Mesenchymal stem cell (in vitro differentiated cells and primary cell): Measurements from ENCODE around the gene NDUFAF3.
A peak's percentile ranks its signal among the peaks of the same experiment; 100 is the strongest.

Source experiments
- DNase-seq: peaks from one replicate; pipeline ENCODE4 v3.0.0-alpha.2; 2013
- H2AFZ ChIP-seq: one replicate; pipeline ENCODE4 v1.6.1; 2013; ENCODE audit warnings: low read depth, mild to moderate bottlenecking, control low read depth, inconsistent platforms, low read length, moderate library complexity
- H2AK5ac ChIP-seq: 2 replicates; pipeline ENCODE4 v1.6.1; 2013; ENCODE audit warnings: low read length, moderate library complexity, mild to moderate bottlenecking, inconsistent platforms; ENCODE audit not compliant: severe bottlenecking
- H2BK120ac ChIP-seq: one replicate; pipeline ENCODE4 v1.6.1; 2013; ENCODE audit warnings: low read depth, mild to moderate bottlenecking, inconsistent platforms, low read length, moderate library complexity
- H2BK12ac ChIP-seq, 2 experiments: one replicate each; pipeline ENCODE4 v1.6.1; 2013; ENCODE audit warnings: inconsistent platforms in 2 of 2, low read length in 2 of 2, mild to moderate bottlenecking in 2 of 2, moderate library complexity in 2 of 2, control low read depth in 1 of 2
- H2BK15ac ChIP-seq: one replicate; pipeline ENCODE4 v1.6.1; 2013; ENCODE audit warnings: mild to moderate bottlenecking, low read depth, inconsistent platforms; ENCODE audit not compliant: poor library complexity, severe bottlenecking
- H2BK5ac ChIP-seq: 2 replicates; pipeline ENCODE4 v1.6.1; 2013; ENCODE audit warnings: low read depth, mild to moderate bottlenecking, low read length, control low read depth, inconsistent platforms; ENCODE audit not compliant: poor library complexity, severe bottlenecking
- H3K14ac ChIP-seq, 2 experiments: one replicate each; pipeline ENCODE4 v1.6.1; 2013; ENCODE audit warnings: inconsistent platforms in 2 of 2, low read length in 2 of 2, control low read depth in 1 of 2, mild to moderate bottlenecking in 1 of 2, moderate library complexity in 1 of 2
- H3K18ac ChIP-seq, 2 experiments: one replicate each; pipeline ENCODE4 v1.6.1; 2013; ENCODE audit warnings: inconsistent platforms in 2 of 2, low read length in 2 of 2, control low read depth in 1 of 2, low read depth in 1 of 2, mild to moderate bottlenecking in 1 of 2
- H3K23ac ChIP-seq, 2 experiments: one replicate each; pipeline ENCODE4 v1.6.1; 2013; ENCODE audit warnings: inconsistent platforms in 2 of 2, low read length in 2 of 2, mild to moderate bottlenecking in 2 of 2, moderate library complexity in 2 of 2, control low read depth in 1 of 2
- H3K27ac ChIP-seq: 2 replicates; pipeline ENCODE4 v1.5.1; 2013; ENCODE audit warnings: mild to moderate bottlenecking, moderate library complexity, low read length, control low read depth, inconsistent platforms; ENCODE audit not compliant: poor library complexity, severe bottlenecking
- H3K27me3 ChIP-seq, 2 experiments: 2 replicates each; pipeline versions ENCODE4 v1.6.1 to v1.7.0; 2013; ENCODE audit warnings: low read length in 2 of 2, mild to moderate bottlenecking in 2 of 2, moderate library complexity in 2 of 2, control low read depth in 1 of 2, inconsistent platforms in 1 of 2; ENCODE audit not compliant: control insufficient read depth in 1 of 2, insufficient read depth in 1 of 2
- H3K36me3 ChIP-seq, 2 experiments: 2 replicates each; pipeline versions ENCODE4 v1.6.1 to v1.7.0; 2013; ENCODE audit warnings: low read length in 2 of 2, control low read depth in 1 of 2, inconsistent platforms in 1 of 2, low read depth in 1 of 2, mild to moderate bottlenecking in 1 of 2; ENCODE audit not compliant: insufficient read depth in 2 of 2, control insufficient read depth in 1 of 2
- H3K4ac ChIP-seq, 2 experiments: one replicate each; pipeline ENCODE4 v1.6.1; 2013; ENCODE audit warnings: inconsistent platforms in 2 of 2, low read length in 2 of 2, mild to moderate bottlenecking in 2 of 2, moderate library complexity in 2 of 2, control low read depth in 1 of 2, low read depth in 1 of 2
- H3K4me1 ChIP-seq: 2 replicates; pipeline ENCODE4 v1.6.1; 2013; ENCODE audit warnings: low read depth, low read length, control low read depth; ENCODE audit not compliant: control insufficient read depth, insufficient read depth
- H3K4me2 ChIP-seq: 2 replicates; pipeline ENCODE4 v1.6.1; 2013; ENCODE audit warnings: low read length, mild to moderate bottlenecking, inconsistent platforms; ENCODE audit not compliant: poor library complexity, severe bottlenecking
- H3K4me3 ChIP-seq, 2 experiments: 2 replicates each; pipeline versions ENCODE4 v1.5.1 to v1.7.0; 2013; ENCODE audit warnings: low read length in 2 of 2, mild to moderate bottlenecking in 2 of 2, control low read depth in 1 of 2, low read depth in 1 of 2; ENCODE audit not compliant: insufficient read depth in 1 of 2
- H3K79me1 ChIP-seq: replicated peaks from 2 replicates; pipeline ENCODE4 v1.6.1; 2013; ENCODE audit warnings: mild to moderate bottlenecking, control low read depth, low read length, inconsistent platforms; ENCODE audit not compliant: poor library complexity, severe bottlenecking
- H3K9ac ChIP-seq: 2 replicates; pipeline ENCODE4 v1.7.0; 2013; ENCODE audit warnings: mild to moderate bottlenecking, low read length, moderate library complexity
- H3K9me3 ChIP-seq: 2 replicates; pipeline ENCODE4 v1.7.0; 2013; ENCODE audit warnings: mild to moderate bottlenecking, low read length; ENCODE audit not compliant: control insufficient read depth
- H4K8ac ChIP-seq: one replicate; pipeline ENCODE4 v1.6.1; 2013; ENCODE audit warnings: inconsistent platforms, mild to moderate bottlenecking, low read length, moderate library complexity
- H4K91ac ChIP-seq: one replicate; pipeline ENCODE4 v1.6.1; 2013; ENCODE audit warnings: mild to moderate bottlenecking, low read length, inconsistent platforms
- WGBS: methylation state at CpG from one replicate; pipeline ENCODE4 v1.1.7; 2013; ENCODE audit warnings: mixed read lengths; 5-methylcytosine and 5-hydroxymethylcytosine counted together

The NDUFAF3 gene

GRCh38 chr3:49053543-49053942, 31.6 kb downstream of the NDUFAF3 start:
- no peak overlapping the region for H3K23ac ChIP-seq
- H3K18ac ChIP-seq, result no peak overlapping the region
- H2BK15ac ChIP-seq, result no peak overlapping the region
- H2AFZ ChIP-seq, result no peak overlapping the region
- H2BK12ac ChIP-seq, result no peak overlapping the region
- peaks cover 45 to 63% of the 10 kb centered on the region in 2 experiments for H3K36me3 ChIP-seq
- no peak overlapping the region for H3K9ac ChIP-seq
- no peak overlapping the region for H3K4ac ChIP-seq
- DNase-seq, result no peak
- no peaks in the 10 kb centered on the region for H3K9me3 ChIP-seq
- H3K27me3 ChIP-seq, result no peaks in the 10 kb centered on the region
- peaks cover 37% of the 10 kb centered on the region for H3K79me1 ChIP-seq
- no peak overlapping the region for H4K8ac ChIP-seq
- H3K27ac ChIP-seq, result no peak overlapping the region
- H3K4me3 ChIP-seq, result no peak overlapping the region
- no peak overlapping the region for H2AK5ac ChIP-seq
- H3K14ac ChIP-seq, result no peak overlapping the region
- H4K91ac ChIP-seq, result no peak overlapping the region
- H3K4me1 ChIP-seq, result no peaks in the 10 kb centered on the region
- WGBS, result 100% methylated on average over 1 of the region's 1 CpG
- H3K4me2 ChIP-seq, result no peak overlapping the region
- H2BK120ac ChIP-seq, result no peak overlapping the region
- H2BK5ac ChIP-seq, result no peak overlapping the region

GRCh38 chr3:49054344-49054862, 32.5 kb downstream of the NDUFAF3 start:
- peak; percentile 26 for DNase-seq
- peaks cover 35% of the 10 kb centered on the region for H3K79me1 ChIP-seq
- H3K4me3 ChIP-seq, result no peak overlapping the region
- peak overlapping the region in 1 of 2 experiments; percentile 19 for H3K18ac ChIP-seq
- no peak overlapping the region for H2AFZ ChIP-seq
- H3K27ac ChIP-seq, result no peak overlapping the region
- H3K4me1 ChIP-seq, result no peaks in the 10 kb centered on the region
- no peak overlapping the region for H3K14ac ChIP-seq
- H2BK15ac ChIP-seq, result no peak overlapping the region
- H2BK12ac ChIP-seq, result no peak overlapping the region
- H3K9ac ChIP-seq, result no peak overlapping the region
- no peak overlapping the region for H3K4me2 ChIP-seq
- no peaks in the 10 kb centered on the region for H3K27me3 ChIP-seq
- no peak overlapping the region for H2BK120ac ChIP-seq
- H3K23ac ChIP-seq, result no peak overlapping the region
- no peak overlapping the region for H4K91ac ChIP-seq
- no peak overlapping the region for H2BK5ac ChIP-seq
- no peak overlapping the region for H3K4ac ChIP-seq
- no CpG with 5 or more reads among the region's 2 CpGs for WGBS
- H2AK5ac ChIP-seq, result no peak overlapping the region
- H3K36me3 ChIP-seq, result peaks cover 41 to 63% of the 10 kb centered on the region in 2 experiments
- no peaks in the 10 kb centered on the region for H3K9me3 ChIP-seq
- no peak overlapping the region for H4K8ac ChIP-seq

DNA sequence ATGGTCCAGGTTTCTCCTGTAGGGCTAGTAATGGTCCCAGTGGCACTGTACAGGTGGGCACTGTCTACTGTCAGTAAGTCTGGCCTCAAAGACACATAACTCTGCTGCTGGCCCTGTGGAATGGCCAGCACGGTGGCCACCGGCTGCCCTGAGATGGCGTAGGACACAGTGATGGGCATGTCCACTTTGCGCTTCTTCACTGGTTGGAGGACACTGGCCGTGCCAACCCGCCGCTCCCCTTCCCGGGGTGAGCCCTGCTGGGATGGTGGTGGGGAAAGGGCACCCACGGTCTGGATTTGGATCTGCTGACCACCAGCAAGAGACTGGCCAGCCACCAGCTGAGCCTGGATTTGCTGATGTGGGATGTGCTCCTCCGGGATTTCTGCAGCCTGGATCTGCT, 35.3 kb downstream of the NDUFAF3 start:
- no peak overlapping the region for H2BK120ac ChIP-seq
- H2BK12ac ChIP-seq, result no peak overlapping the region
- H2BK5ac ChIP-seq, result no peak overlapping the region
- no peak overlapping the region for H4K8ac ChIP-seq
- H3K27me3 ChIP-seq, result no peaks in the 10 kb centered on the region
- no peak overlapping the region for H3K23ac ChIP-seq
- no peak overlapping the region for H3K4ac ChIP-seq
- H3K4me1 ChIP-seq, result no peaks in the 10 kb centered on the region
- no peak overlapping the region for H3K18ac ChIP-seq
- WGBS, result 98% methylated on average over 10 of the region's 10 CpGs
- H3K9ac ChIP-seq, result no peak overlapping the region
- H3K36me3 ChIP-seq, result peaks cover 53 to 71% of the 10 kb centered on the region in 2 experiments
- H3K4me3 ChIP-seq, result no peak overlapping the region
- H3K9me3 ChIP-seq, result no peaks in the 10 kb centered on the region
- no peak overlapping the region for H3K4me2 ChIP-seq
- H3K14ac ChIP-seq, result no peak overlapping the region
- DNase-seq, result no peak
- no peak overlapping the region for H4K91ac ChIP-seq
- no peak overlapping the region for H2AFZ ChIP-seq
- no peak overlapping the region for H2AK5ac ChIP-seq
- no peak overlapping the region for H3K27ac ChIP-seq
- peaks cover 27% of the 10 kb centered on the region for H3K79me1 ChIP-seq
- no peak overlapping the region for H2BK15ac ChIP-seq

DNA sequence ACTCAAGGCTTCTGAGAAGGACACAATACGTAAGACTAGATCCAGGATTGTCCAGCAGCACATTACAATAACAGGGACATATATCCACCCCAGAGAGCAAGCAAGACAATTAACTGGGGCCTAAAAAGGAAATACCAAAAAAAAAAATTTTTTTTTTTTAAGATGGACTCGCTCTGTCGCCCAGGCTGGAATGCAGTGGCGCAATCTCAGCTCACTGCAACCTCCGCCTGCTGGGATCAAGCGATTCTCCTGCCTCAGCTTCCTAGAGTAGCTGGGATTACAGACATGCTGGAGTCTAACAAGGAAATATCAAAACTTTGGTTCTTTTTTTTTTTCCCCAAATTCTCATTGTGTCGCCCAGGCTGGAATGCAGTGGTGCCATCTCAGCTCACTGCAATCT, 36.1 kb downstream of the NDUFAF3 start:
- Histone ChIP-seq H3K79me1 (peaks cover 27% of the 10 kb centered on the region), H2BK5ac (no peak overlapping the region), H3K27me3 (no peaks in the 10 kb centered on the region), H4K91ac (no peak overlapping the region), H2BK120ac (no peak overlapping the region), H3K23ac (no peak overlapping the region), H3K4me3 (no peak overlapping the region), H3K27ac (peak overlapping the region; percentile 30), H2AK5ac (no peak overlapping the region), H3K18ac (no peak overlapping the region), H3K4me2 (no peak overlapping the region), H3K36me3 (peaks cover 52 to 71% of the 10 kb centered on the region in 2 experiments), H2BK12ac (no peak overlapping the region), H3K9me3 (no peaks in the 10 kb centered on the region), H2BK15ac (no peak overlapping the region), H2AFZ (no peak overlapping the region), H3K9ac (no peak overlapping the region), H4K8ac (no peak overlapping the region), H3K4me1 (no peaks in the 10 kb centered on the region), H3K14ac (no peak overlapping the region), H3K4ac (no peak overlapping the region)
- 93% methylated on average over 7 of the region's 7 CpGs for WGBS
- peak; percentile 13 for DNase-seq
